ELR (cell line): Measurements from ENCODE around the gene ECEL1.

Experiments
- DNase-seq: peaks from one replicate; pipeline ENCODE4 v3.0.0-alpha.2; 2015; ENCODE audit warnings: low read depth

Gene ECEL1

GRCh38 chr2:232483923-232484627 lies 3.6 kb downstream of the ECEL1 start:
- DNase-seq = no peak

- DNase-seq = no peak
Observed at GRCh38 chr2:232483311-232483922, 4.2 kb downstream of the ECEL1 start.

- no peak for DNase-seq
Observed at GRCh38 chr2:232482301-232483238, 5.1 kb downstream of the ECEL1 start.

- no peak for DNase-seq
Observed at GRCh38 chr2:232481322-232482140, 6.1 kb downstream of the ECEL1 start.

- DNase-seq = no peak
Observed at GRCh38 chr2:232480201-232481190, 7.1 kb downstream of the ECEL1 start.

- no peak for DNase-seq
Observed at GRCh38 chr2:232479341-232480200, 8.1 kb downstream of the ECEL1 start.

- no peak for DNase-seq
Observed at GRCh38 chr2:232478571-232479340, 8.9 kb downstream of the ECEL1 start.

GRCh38 chr2:232477751-232478510 lies 9.7 kb downstream of the ECEL1 start:
- DNase-seq = no peak

- no peak for DNase-seq
Observed at GRCh38 chr2:232476791-232477190, 10.8 kb downstream of the ECEL1 start.

- DNase-seq = no peak
Observed at GRCh38 chr2:232476045-232476444, 11.6 kb downstream of the ECEL1 start.

GRCh38 chr2:232473467-232473890 lies 14.2 kb downstream of the ECEL1 start:
- DNase-seq = peak; percentile 12

GRCh38 chr2:232466221-232466620 lies 21.4 kb downstream of the ECEL1 start:
- no peak for DNase-seq

- DNase-seq = no peak
Observed at GRCh38 chr2:232465061-232465460, 22.6 kb downstream of the ECEL1 start.

GRCh38 chr2:232464544-232464885 lies 23.1 kb downstream of the ECEL1 start:
- no peak for DNase-seq

- no peak for DNase-seq
Observed at GRCh38 chr2:232463701-232464543, 23.7 kb downstream of the ECEL1 start.

- no peak for DNase-seq
Observed at GRCh38 chr2:232460171-232460570, 27.5 kb downstream of the ECEL1 start.

GRCh38 chr2:232459419-232460035 lies 28.1 kb downstream of the ECEL1 start:
- DNase-seq = no peak
